ENCODE results near the gene RACGAP1.

Gene RACGAP1

DNA sequence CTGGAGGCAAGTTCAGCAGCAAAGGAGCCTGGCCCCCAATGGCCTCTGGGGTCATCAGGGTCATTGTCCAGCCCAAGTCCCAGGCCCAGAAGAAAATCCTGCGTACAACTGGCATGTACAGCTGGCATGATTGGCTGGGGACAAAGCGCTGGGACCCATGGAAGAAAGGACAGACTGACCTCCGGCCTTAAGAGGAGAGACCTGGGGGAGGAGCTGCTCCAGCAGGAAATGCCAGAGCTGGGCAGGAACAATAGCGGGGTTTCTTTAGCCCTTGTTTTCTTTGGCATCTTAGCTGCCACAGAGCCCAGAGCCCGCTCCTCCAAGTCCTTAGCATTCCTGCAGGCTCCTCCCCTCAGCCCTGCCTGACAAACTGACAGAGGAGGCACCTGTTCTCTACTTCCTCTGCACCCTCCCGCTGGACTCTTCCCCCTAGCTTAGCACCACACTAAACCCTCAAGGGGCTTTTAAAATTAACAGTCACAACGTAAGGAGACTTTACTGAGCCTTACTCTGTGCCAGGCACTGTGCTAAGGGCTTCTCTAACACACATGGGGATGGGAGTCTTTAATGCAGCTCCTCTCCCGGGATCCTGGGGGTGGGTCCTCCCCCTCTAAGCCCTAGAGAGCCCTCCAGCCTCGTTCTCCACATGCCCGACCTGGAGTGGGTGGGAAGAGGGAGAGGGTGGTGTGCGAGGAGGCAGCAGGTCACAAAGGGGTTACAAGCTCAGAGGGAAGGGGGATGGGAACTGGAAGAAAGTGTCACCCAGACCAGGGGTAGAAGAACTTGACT is 65.4 kb downstream of the RACGAP1 start:
- TF ChIP-seq ZNF274 (IDR thresholded peaks at IDR 0.05; ENCODE audit: low read depth, low read length) = no peak
- H3K4me3 ChIP-seq (ENCODE audit: low read length) = no peak overlapping the region

DNA sequence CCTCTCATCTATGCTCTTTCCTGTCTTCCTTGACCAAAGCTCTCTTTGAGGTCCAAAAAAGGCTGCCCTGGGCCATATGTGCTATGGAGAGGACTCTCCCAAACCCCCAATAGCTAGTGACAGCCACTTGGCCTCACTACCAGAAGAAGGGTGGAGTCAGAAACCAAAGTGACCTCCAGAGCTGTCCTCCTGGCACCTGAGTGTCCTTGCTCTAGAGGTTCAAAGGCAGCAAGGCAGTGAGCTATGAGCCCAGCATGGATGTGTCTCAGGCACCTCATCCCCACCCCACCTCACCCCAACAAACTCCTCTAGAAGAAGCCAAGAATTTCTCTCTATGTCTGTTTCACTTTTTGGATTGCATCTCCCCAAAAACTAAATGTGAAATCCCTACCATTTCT is 67.7 kb downstream of the RACGAP1 start:
- TF ChIP-seq ZNF274 (IDR thresholded peaks at IDR 0.05; ENCODE audit: low read depth, low read length) = no peak
- H3K4me3 ChIP-seq (ENCODE audit: low read length) = no peak overlapping the region

DNA sequence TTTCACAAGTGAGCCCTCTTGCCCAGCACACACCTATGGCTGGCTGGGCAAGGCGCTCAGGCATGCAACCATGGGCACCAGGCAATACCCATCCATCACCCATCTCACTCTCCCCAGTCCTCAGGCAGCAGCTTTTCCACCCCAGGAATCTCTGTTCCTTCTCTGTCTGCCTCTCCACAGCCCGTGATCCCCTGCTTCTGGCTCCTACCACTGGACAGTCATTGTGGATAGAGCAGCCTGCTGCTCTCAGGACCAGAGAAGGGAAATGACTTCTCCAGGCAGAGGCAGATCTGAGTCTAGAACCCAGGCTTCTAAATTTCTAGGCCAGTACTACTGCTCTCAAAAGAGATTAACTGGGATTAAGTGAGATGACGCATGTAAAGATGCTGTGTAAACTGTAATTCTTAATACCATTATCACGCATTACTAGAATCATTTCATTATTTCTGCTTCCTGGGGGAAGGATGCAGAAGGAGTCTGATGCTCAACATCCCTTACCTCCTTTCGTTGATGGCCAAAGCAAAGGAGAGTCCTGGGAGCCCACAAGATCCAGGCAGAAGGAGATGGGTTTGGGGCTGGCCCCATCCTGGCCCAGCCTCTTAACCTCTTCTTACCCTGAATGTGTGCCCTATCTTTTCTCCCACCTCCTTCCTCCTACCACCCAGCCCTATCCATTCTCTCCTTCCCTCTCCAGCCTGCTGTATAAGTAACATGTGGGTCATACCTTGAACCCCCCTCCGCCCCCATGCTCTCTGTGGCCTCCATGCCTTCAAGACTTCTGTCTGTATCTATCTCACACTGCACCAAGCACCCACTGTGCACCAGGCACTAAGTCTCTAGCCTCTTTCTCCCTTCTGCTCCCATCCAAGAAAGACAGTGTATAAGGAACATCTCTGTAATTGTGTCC is 68.4 kb downstream of the RACGAP1 start:
- no peak for TF ChIP-seq ZNF274 (IDR thresholded peaks at IDR 0.05; ENCODE audit: low read depth, low read length)
- H3K4me3 ChIP-seq (ENCODE audit: low read length) = no peak overlapping the region

DNA sequence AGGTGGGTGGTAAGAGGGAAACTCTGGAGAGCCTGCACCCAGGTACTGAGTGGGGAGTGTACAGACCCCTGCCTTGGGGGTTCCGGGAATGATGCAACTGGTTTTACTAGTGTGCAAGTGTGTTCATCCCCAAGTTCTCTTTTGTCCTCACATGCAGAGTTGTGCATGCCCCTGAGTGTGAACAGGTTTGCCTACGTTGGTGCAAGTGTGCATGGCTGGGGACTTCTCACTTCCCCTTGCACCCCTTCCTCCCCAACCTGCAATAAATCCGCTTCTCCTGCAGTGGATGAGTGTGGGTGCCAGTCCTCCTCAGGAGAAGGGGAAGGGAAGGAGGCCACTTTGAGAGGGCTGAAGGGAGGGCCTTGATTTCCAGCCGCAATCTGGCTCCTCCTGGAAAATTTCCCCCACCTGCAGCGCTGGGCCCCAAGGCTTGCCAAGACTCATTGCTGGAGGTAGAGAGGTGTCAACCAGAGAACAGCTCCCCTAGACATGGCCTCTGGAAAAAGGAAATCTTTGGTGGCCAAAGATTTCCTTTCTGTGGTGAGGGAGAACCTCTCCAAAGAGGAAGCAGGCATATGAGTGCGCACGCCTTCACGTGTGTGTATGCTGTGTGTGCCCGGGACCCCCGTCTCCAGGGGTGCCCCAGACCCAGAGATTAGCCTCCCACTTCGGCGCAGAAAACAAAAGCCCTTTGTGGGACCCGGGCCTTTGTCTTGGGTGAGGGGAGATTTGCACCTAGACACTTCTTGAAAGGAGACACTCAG is 69.2 kb downstream of the RACGAP1 start:
- no peak overlapping the region for H3K4me3 ChIP-seq (ENCODE audit: low read length)
- no peak for TF ChIP-seq ZNF274 (IDR thresholded peaks at IDR 0.05; ENCODE audit: low read depth, low read length)

DNA sequence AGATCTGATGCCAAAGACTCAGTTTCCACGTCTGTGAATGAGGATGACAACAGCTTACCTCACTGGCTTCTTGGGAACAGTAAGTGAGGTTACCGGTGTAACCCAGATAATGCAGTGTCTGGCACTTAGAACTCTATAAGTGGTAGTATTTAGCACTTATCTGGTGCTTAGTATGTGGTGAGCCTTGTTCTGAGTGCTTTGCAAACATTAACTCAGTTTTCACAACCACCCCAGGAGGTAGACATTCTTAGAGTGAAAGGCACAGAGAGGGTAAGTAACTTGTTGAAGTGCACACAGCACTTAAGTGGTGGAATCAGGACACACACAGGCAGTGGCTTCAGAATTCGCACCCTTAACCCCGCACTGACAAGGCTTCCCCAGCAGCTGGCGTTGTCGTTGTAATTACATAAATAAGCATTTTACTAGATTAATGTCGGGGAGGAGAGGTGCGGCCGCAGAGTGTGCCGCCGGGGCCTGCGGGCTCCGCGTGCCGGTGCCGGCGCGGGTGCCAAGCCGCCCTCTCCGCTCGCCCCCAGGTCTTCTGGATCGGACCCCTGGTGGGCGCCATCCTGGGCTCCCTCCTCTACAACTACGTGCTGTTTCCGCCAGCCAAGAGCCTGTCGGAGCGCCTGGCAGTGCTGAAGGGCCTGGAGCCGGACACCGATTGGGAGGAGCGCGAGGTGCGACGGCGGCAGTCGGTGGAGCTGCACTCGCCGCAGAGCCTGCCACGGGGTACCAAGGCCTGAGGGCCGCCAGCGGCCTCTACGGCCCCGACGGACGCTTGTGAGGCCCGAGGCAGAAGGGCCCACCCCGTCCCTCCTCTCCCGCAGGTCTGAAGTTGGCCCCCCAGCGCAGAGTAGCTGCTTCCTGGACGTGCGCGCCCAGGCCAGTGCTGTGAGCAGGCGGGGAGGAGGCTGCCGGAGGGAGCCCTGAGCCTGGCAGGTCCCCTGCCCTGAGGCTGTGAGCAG is 70.1 kb downstream of the RACGAP1 start:
- TF ChIP-seq ZNF274 (IDR thresholded peaks at IDR 0.05; ENCODE audit: low read depth, low read length) = no peak
- no peak overlapping the region for H3K4me3 ChIP-seq (ENCODE audit: low read length)

DNA sequence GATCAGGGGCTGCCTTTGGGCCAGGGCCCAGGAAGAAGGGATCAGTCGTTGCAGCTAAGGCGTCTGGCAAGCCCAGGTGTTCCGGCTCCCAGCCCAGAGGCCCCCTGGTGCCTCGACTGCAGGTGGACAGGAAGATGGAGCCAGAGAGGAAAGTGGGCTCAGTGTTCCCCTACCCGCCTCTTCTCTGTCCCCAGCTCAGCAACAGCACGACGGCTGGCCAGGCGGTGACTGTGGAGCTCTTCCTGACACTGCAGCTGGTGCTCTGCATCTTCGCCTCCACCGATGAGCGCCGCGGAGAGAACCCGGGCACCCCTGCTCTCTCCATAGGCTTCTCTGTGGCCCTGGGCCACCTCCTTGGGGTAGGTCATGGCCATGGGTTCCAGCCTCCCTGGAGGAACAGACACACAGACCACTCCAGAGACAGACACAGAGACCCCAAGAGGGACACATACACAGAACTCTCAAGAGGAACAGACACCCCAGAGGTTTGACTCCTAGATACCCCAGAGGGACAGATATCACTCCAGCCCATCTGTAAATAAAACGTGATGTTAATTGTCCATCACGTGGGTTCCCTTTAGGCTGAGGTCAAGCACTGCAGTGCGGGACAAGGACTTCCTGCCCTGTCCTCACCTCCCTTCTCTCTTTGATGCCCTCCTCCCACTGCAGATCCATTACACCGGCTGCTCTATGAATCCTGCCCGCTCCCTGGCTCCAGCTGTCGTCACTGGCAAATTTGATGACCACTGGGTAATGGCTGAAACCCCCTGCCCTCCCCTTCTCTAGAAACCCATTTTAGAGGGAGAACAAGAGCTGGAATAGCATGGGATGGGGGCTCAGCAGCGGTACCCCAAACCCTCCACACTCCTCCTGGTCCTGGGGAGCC is 71.1 kb downstream of the RACGAP1 start:
- TF ChIP-seq ZNF274 (IDR thresholded peaks at IDR 0.05; ENCODE audit: low read depth, low read length) = no peak
- H3K4me3 ChIP-seq (ENCODE audit: low read length) = no peak overlapping the region

DNA sequence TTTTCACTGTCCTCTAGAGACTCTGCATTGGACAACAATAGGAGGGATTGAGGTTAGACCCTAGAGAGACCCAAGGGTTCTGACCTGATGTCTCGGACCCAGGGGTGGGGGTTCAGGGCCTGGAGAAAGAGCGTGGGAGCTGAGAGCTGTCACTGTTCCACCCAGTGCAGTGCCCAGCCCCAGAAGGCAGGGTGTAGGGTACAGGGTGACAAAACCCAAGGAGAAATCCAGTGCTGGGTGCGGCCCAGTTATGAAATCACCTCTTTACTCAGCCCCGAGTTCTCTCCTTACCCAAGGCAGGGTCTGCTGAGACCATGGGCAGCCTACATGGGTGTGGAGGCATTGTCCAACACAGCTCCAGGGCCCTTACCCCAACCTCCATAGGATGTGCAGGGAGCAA is 72.1 kb downstream of the RACGAP1 start:
- TF ChIP-seq ZNF274 (IDR thresholded peaks at IDR 0.05; ENCODE audit: low read depth, low read length) = no peak
- H3K4me3 ChIP-seq (ENCODE audit: low read length) = no peak overlapping the region

DNA sequence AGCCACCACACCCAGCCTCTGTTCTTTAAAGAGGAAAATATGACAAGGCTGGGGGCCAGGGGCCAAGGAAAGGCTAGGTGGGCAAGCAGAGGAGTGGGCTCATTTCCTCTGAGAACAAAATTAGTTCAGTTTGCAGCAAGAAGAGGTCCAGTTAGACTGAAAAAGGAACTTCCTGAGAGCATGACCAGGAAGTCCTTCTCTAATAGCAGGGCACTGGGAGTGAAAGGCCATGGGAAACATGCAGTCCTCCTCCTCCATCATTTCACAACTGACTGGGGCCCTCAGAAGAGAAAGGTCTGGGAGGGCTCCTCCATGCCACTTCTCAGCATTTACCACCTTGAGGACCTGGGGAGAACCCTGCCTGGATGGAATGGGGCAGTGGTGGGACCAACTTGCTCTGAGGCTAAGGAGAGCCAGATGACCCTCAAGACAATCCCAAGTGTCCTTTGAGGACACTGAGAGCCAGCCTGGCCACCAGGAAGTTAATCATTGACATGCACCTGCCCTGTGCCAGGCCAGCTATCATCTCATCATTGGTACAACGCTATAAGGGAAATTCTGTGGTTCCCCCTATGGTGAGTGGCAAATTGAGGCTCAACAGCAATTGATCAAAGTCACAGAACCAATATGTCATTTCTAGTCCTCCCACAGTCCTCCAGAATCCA is 72.8 kb downstream of the RACGAP1 start:
- no peak overlapping the region for H3K4me3 ChIP-seq (ENCODE audit: low read length)
- no peak for TF ChIP-seq ZNF274 (IDR thresholded peaks at IDR 0.05; ENCODE audit: low read depth, low read length)

DNA sequence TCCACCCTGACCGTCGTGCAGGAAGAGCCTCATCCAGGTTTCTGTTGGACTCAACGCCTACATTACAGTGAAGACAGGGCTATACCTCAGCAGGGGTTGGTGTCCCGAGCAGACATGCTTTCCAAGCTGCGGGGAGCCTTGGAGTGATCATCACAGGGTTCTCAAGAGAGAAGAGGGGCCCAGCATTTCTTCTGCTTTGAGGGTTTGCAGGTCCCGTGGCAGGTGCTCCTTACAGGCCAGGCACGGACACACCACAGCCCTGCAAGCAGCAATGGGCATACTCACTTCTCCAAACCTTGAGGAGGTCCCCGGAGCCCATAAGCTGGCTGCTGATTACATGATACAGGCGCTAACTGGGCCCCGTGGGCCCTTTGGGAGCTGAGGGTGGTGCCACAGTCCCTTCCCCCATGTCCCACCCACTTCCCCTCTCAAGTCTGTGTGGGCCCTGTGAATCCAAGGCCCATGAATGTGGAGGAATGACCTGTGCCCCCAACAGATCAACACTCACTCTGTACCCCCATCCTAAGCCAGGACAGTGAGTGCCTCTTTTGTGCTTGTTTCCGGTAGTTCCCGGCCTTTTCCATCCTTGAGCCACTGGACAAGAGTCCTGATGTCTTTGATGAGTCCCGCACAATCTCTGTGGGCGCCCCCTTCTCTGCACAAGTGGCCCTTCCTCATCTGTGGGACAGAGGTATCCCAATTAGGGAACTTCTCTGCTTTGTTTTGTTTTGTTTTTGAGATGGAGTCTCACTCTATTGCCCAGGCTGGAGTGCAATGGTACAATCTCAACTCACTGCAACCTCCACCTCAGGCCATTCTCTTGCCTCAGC is 73.7 kb downstream of the RACGAP1 start:
- no peak overlapping the region for H3K4me3 ChIP-seq (ENCODE audit: low read length)
- TF ChIP-seq ZNF274 (IDR thresholded peaks at IDR 0.05; ENCODE audit: low read depth, low read length) = no peak

DNA sequence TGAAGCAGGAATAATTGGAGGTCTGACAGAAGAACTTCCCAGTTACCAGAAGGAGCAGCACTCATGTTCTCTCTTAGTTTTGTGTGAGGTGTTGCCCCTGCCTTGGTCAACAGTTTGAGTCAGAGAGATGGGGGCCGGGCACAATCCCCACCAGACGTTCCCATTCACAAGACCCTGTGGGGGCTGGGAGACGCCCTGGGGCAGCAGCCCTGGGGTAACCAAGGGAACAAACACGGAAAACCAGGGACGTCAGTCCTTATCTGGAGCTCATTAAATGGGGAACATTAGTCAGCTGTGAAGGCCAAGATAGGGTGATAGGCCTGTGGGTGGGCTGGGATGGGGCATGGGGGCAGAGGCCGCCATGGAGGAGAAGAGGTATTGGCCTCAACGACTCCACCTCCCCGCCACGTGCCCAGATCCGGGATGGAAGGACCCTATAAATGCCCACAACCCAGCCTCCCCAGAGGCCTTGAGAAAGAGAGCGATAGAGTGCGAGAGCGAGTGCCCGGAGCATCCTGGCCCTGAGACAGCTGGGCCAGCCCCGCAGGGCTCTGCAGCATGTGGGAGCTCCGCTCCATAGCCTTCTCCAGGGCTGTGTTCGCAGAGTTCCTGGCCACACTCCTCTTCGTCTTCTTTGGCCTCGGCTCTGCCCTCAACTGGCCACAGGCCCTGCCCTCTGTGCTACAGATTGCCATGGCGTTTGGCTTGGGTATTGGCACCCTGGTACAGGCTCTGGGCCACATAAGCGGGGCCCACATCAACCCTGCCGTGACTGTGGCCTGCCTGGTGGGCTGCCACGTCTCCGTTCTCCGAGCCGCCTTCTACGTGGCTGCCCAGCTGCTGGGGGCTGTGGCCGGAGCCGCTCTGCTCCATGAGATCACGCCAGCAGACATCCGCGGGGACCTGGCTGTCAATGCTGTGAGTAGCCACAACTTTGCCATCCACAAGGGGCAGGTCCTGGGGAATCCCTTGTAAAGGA is 74.7 kb downstream of the RACGAP1 start, which contains the start of gene AQP2:
AQP2 (plus strand) TSS at position 465 of the 979 bp plus-strand sequence; CDS start at position 559, 94 bp downstream.
- no peak within 1 kb of the TSS for H3K4me3 ChIP-seq (ENCODE audit: low read length)
- TF ChIP-seq ZNF274 (IDR thresholded peaks at IDR 0.05; ENCODE audit: low read depth, low read length) = no peak

All from GM08714 (cell line).